Parathyroid adenoma (tissue), 2 donors: ENCODE data around the gene DNAI7.

Experiments used
- H2AFZ ChIP-seq: fragments of 300-600 bp; sonication (generic); one replicate; pipeline ENCODE4 v1.7.0; 2017; ENCODE audit warnings: antibody characterized with exemption, mild to moderate bottlenecking
- H3K27ac ChIP-seq: fragments of 300-600 bp; sonication (generic); one replicate; pipeline ENCODE4 v1.7.0; 2017
- H3K27me3 ChIP-seq: fragments of 300-600 bp; sonication (generic); one replicate; pipeline ENCODE4 v1.7.0; 2017; ENCODE audit warnings: low read length; ENCODE audit not compliant: control insufficient read depth, insufficient read depth
- H3K36me3 ChIP-seq: fragments of 300-600 bp; sonication (generic); one replicate; pipeline ENCODE4 v1.7.0; 2017; ENCODE audit warnings: low read length; ENCODE audit not compliant: control insufficient read depth, insufficient read depth
- H3K4me1 ChIP-seq: fragments of 300-600 bp; sonication (generic); one replicate; pipeline ENCODE4 v1.7.0; 2017; ENCODE audit warnings: control low read depth
- H3K4me2 ChIP-seq: fragments of 300-600 bp; sonication (generic); one replicate; pipeline ENCODE4 v1.7.0; 2017; ENCODE audit warnings: low read length
- H3K4me3 ChIP-seq: fragments of 300-600 bp; sonication (generic); one replicate; pipeline ENCODE4 v1.7.0; 2017; ENCODE audit warnings: low read depth, low read length
- H3K79me2 ChIP-seq: fragments of 300-600 bp; sonication (generic); one replicate; pipeline ENCODE4 v1.7.0; 2017; ENCODE audit warnings: control low read depth
- H3K9ac ChIP-seq: fragments of 300-600 bp; sonication (generic); one replicate; pipeline ENCODE4 v1.7.0; 2017; ENCODE audit warnings: mild to moderate bottlenecking
- H3K9me3 ChIP-seq: fragments of 300-600 bp; sonication (generic); one replicate; pipeline ENCODE4 v1.7.0; 2017; ENCODE audit warnings: low read length; ENCODE audit not compliant: control insufficient read depth
- CTCF ChIP-seq: fragments of 300-600 bp; sonication (generic); IDR thresholded peaks from one replicate; pipeline ENCODE4 v1.7.0; 2017; ENCODE audit warnings: antibody characterized with exemption, mild to moderate bottlenecking
- donor health status: primary hyperparathyroidism.

The DNAI7 gene, protein sequence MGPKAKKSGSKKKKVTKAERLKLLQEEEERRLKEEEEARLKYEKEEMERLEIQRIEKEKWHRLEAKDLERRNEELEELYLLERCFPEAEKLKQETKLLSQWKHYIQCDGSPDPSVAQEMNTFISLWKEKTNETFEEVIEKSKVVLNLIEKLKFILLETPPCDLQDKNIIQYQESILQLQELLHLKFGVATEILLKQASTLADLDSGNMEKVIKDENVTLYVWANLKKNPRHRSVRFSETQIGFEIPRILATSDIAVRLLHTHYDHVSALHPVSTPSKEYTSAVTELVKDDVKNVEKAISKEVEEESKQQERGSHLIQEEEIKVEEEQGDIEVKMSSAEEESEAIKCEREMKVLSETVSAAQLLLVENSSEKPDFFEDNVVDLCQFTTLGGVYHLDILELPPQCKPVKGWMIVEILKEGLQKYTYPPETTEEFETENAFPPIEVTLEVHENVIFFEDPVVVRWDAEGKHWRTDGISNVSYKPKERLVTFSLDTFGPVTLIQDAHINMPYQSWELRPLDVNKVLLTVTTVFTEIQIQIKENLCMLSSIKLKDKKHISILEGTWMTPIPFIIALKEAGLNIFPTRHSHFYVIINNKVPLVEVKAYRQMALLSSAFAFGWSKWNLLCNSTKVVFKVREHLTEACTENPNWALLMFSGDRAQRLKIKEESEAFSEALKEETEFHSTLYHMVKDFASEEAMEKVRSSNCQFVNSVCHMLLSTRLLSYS

DNA sequence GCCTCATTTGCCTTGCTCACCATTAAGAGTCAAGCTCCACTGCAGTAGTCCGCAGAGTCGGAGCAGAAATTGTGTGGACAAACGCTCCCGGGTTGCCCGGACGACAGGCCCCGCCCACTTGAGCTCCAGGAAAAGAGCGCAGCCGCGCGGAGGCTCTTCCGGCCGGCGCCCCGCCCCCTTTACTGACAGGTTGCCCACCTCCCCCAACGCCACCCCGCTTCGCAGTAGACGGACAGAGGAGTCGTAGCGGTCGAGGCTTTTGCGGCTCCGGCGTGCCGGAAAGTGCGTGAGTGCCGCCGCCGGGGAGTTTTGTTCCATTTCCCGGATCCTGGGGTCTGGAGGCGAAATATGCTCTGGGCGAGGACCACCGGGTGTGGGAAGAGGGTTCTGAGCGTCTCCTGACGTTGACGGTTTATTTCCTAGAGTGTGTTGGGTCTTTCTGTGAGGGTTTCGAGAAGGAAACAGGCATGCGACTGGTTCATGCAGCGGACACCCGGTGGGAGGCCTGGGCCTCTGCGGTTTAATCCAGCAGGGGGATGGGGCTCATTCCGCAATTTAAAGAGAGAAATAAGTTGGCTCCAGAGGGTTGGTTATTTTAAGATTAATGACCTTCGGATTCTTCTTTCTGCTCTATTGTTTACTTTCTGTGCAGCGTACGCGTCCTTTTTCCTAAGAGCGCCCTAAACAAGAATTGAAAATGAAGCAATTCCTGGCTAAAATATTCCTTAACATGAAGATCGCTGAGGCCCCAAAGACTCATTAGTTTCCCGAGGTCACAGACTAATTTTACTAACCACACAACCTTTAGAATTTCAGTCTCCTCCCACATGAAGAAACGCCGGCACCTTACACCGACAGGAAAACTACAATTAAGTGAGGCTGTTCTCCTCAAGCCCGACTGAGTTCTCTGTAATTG lies at the start of gene DNAI7, which contains the start of gene ETFRF1:
TSS of gene DNAI7 (minus strand) at position 105 of the 916 bp plus-strand sequence. CDS start at position 23, 82 bp downstream.
TSS of gene ETFRF1 (plus strand) at position 182 of the 916 bp plus-strand sequence. CDS start 8,720 bp downstream, outside the sequence.
- Histone ChIP-seq H3K27me3 (no peaks in the 10 kb centered on the region), H2AFZ (peak within 1 kb of the TSS; percentile 94), H3K79me2 (peaks cover 9% of the 10 kb centered on the region), H3K36me3 (no peaks in the 10 kb centered on the region), H3K4me1 (peaks cover 5% of the 10 kb centered on the region), H3K9ac (peak within 1 kb of the TSS; percentile 97), H3K9me3 (no peaks in the 10 kb centered on the region), H3K4me3 (peak within 1 kb of the TSS; percentile 93), H3K4me2 (peak within 1 kb of the TSS; percentile 76), H3K27ac (peak within 1 kb of the TSS; percentile 97)
- no peak for TF ChIP-seq CTCF

DNA sequence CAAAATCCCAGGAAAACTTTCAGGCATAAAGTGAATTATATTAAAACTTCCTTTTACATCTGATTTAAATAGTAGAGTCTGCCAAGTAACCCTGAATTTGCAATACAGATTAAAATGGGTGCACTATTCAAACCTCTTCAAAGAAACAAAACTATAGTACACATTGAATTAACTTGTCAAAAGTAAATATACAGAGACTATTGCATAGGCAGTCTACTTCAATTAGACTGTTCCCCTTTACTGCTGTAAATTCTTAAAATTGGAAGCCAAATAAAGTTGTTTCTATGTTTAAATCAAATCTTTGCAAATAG lies 48.7 kb upstream of the DNAI7 start:
- no peaks in the 10 kb centered on the region for H3K36me3 ChIP-seq

GRCh38 chr12:25242981-25243679 lies 48.2 kb upstream of the DNAI7 start:
- peaks cover 4% of the 10 kb centered on the region for H3K4me1 ChIP-seq
- peaks cover 10% of the 10 kb centered on the region for H3K79me2 ChIP-seq
- no peaks in the 10 kb centered on the region for H3K36me3 ChIP-seq
- TF ChIP-seq CTCF, result no peak
- no peak overlapping the region for H2AFZ ChIP-seq
- H3K4me2 ChIP-seq, result no peak overlapping the region
- no peak overlapping the region for H3K4me3 ChIP-seq
- no peak overlapping the region for H3K9ac ChIP-seq
- H3K27ac ChIP-seq, result no peak overlapping the region
- H3K9me3 ChIP-seq, result no peaks in the 10 kb centered on the region
- no peaks in the 10 kb centered on the region for H3K27me3 ChIP-seq

More for the DNA sequence above, 48.7 kb upstream of the DNAI7 start:
- Histone ChIP-seq H2AFZ (no peak overlapping the region), H3K9ac (no peak overlapping the region), H3K9me3 (no peaks in the 10 kb centered on the region), H3K4me3 (no peak overlapping the region), H3K79me2 (peaks cover 12% of the 10 kb centered on the region), H3K4me2 (no peak overlapping the region), H3K27ac (no peak overlapping the region), H3K4me1 (peaks cover 4% of the 10 kb centered on the region), H3K27me3 (no peaks in the 10 kb centered on the region)
- no peak for TF ChIP-seq CTCF

DNA sequence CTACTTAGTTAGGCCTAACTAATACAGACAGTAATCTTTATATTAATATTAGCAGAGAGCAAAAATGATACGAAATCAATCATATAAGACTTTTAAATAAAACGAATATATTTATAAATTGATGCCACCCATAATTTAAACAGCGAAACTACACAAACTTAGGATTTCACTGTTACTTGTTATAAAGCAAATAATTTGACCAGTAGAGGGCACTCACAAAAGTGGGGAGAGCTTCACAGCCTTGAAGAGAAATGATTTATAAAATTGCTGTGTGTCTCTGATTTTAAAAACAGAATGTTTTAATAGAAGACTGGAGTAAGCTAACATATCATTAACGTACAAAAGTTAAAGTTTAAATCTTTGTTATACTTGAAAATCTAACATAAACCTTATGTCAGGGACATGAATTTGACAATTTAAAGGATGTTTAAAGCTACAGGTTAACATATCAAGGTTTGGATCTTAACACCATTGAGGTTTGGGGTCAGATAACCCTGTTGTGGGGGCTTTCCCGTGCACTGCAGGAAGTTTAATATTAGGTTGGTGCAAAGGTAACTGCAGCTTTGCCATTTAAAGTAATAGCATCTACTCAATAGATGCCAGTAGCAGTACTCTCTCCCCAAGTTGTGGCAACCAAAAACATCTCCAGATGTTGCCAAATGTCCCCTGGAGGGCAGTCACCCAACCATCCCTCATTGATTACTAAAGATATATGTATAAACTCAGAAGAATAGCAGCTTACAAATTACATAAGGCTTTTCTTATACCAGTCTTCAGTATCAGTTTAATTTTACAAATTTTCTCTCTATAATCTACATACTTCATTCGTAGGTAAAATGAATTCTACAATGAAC lies 46.4 kb upstream of the DNAI7 start:
- no peak overlapping the region for H3K27ac ChIP-seq
- peaks cover 4% of the 10 kb centered on the region for H3K4me1 ChIP-seq
- peaks cover 18% of the 10 kb centered on the region for H3K79me2 ChIP-seq
- no peaks in the 10 kb centered on the region for H3K36me3 ChIP-seq
- peak; percentile 75 for TF ChIP-seq CTCF
- H3K27me3 ChIP-seq, result no peaks in the 10 kb centered on the region
- no peak overlapping the region for H2AFZ ChIP-seq
- no peak overlapping the region for H3K4me3 ChIP-seq
- H3K9me3 ChIP-seq, result no peaks in the 10 kb centered on the region
- no peak overlapping the region for H3K4me2 ChIP-seq
- H3K9ac ChIP-seq, result no peak overlapping the region
